ENCODE results near the gene PWP1.

The PWP1 gene

DNA sequence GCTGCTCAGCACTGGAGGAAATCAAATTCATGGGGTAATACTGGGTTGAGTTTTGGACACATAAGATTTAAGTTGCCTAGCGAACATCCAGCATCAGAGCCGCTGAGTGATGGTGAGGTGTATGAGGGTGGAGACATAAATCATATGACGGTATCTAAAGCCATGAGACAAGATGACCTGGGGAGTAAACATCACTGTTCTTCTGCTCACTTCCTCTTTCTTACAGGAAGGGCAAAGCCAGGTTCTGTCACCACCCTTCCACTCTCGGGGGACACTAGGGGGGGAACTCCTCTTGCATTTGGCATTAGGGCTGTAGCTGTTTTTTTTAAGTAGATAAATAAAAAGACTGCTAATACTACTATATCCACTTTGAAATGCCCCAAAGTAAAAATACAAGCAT, 51.3 kb downstream of the PWP1 start:
- no peak for DNase-seq

DNA sequence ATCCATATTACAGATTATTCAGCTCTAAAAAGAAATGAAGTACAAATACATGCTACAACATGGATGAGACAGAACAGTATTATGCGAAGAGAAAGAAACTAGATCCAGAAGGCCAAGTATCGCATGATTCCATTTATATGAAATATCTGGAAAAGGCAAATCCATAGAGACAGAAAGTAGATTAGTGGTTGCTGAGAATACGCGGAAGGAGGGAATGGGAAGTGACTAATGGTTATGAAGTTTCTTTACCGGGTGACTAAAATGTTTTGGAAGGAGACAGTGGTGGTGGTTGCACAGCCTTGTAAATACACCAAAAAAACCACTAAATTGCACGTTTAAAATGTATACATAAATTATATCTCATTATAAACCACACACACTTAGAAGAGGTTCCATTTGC, 62.9 kb downstream of the PWP1 start:
- no peak for DNase-seq

DNA sequence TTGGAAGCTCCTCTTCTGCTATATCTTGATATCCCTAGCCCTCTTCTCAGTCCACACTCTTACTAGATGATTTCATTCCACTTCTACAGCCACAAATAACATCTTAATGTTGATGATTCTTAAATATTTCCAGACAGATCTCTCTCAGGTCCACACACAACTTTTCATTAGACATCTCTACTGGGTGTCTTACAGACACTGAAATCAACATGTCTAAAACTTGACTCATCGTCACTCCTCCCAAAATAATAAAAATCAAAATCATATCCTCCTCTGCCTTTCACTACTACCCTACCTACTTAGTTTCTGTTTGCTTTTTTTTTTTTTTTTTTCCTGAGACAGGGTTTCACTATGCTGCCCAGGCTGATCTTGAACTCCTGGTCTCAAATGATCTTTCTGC, 63.5 kb downstream of the PWP1 start:
- no peak for DNase-seq

DNA sequence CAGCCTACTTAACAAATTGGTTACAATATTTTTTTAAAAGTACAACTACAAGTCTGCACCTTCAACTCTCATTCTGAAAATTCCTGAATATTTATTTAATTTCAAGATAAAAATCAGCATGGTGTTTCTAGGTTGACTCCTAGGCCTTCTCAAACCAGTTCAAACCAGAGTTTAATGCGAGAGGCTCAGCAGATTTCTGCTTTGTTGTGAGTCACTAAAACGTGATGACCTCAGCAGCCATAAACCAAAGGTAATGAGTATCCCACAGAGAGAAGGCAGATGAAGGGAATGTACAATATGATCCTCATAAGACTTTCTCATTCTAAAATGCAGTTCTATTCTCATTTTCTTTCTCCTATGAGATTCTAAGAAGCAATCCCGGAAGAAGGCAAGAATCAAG, 73.8 kb downstream of the PWP1 start:
- peak; percentile 9 for DNase-seq

DNA sequence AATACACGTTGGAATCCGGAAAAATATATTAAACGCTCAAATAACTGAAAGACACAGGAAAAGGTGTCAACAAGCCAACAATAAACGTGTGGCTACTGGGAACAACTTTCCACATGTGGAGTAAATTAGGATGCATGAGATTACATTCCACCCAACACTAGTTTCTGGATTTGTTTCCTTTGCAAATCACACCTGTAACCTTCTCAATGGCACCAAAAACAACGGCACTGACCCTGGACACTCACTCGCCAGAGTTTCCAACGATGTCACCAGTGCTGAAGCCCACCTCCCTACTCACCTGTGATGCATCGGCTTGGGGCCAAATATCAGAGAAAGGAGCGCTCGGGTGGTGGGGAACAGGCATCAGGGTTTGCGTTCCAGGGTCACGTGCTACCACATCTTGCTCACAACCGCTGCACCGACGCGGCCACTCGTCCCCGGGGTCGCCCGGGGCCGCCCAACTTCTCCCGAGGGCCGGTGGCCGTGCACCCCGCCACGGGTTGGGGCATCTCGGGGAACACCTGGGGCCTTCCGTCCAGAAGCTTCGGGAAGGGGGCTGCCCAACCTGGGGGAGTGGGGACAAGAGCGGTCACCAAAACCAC, 74.7 kb downstream of the PWP1 start:
- DNase-seq: peak; percentile 32

DNA sequence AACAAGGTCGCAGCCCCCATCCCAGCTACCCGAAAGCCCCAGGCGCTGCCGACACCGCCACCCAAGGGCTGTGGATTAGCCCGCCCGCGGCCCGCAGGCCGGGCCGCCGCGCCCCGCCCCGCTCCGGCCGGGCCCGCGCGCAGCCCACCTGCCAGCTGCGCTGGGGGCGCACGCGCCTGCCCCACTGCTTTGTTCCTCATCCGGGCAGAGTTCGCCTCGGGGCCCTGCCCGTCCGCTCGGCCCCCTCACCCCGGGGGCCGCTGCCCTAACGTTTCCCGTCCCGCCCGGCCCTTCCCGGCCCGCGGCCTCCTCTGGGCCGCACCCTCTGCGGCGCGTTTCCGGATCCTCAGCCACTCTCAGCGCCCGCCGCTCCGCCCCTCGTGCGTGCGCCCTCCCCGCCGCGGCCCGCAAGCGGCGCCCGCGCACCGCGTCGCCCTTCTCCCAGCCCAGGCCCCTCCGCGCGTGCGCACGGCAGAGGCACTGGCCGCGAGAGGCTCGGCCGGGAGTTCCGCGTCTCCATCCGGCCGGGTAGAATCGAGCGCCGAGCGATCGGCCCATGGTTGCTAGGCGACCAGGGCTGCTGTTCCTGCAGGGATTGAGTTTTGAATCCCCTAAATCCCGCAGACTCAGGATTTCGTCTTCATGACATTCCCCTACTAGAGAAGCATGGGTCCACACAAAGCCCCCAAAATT, 75.4 kb downstream of the PWP1 start, which contains the start of gene PRDM4:
TSS of gene PRDM4 (minus strand) at position 329 of the 693 bp plus-strand sequence. CDS start 622 bp downstream, outside the sequence.
- peak; percentile 94 for DNase-seq

DNA sequence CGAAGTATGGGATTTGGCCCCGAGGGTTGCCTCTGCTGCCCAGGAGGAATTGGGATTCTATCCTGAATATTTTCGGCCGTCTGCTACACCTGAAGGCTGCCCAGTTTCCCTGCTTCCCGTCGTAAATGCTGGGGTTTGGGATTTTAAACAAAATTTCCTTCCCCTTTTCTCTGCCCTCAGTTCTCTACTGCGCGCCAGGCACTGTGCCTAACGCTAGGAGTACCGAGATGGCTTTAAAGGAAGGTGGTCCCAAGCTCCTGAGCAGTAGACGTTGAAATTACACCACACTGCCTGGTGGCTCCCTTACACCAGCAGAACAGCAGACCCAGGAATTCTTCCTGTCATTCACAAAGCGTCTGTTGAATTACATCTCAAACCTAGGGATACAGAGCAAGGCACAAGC, 75.9 kb downstream of the PWP1 start:
- DNase-seq: no peak

Data from NCI-H1105 (cell line).